ENCODE data around the gene PHF1.

DNA sequence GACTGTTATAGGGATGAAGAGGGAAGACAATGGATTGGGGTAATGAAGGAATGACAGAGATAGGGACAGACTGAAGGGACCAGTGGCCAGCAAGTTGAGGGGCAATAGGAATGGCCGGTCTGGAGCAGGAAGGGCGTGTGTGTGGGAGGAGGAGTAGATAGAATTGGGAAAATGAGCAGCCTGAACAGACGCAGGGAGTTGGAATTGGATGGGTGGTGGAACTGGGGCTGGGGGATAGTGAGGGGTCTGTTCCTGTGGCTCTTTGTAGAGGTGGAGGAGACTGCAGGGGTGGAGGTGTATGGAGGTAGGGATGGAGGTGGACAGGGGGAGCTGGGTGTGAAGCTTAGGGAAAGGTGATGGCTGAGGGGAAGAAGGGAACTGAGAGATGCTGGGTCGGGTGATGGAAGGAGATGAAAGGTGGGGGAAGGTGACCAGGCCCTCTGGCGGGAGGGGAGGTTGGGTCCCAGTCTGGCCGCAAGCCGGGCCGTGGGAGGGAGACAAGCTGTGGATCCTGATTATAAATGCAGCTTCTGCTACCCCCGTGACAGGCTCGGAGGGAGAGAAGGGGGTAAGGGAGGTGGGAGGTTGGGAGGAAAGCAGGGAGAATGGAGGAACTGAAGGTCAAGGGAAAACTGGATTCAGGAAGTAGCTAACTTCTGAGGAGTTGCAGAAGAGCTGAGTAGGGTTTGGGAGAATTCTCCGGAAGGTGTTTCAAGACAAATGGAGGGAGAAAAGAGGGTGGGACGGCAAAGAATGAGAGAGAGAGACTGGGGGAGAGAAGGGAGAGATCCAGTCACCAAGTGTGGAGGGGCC is 14.2 kb downstream of the PHF1 start:
- TF ChIP-seq POLR2AphosphoS5 (IDR thresholded peaks at IDR 0.05; ENCODE audit: low read depth) = no peak
- TF ChIP-seq, protein P1, sequence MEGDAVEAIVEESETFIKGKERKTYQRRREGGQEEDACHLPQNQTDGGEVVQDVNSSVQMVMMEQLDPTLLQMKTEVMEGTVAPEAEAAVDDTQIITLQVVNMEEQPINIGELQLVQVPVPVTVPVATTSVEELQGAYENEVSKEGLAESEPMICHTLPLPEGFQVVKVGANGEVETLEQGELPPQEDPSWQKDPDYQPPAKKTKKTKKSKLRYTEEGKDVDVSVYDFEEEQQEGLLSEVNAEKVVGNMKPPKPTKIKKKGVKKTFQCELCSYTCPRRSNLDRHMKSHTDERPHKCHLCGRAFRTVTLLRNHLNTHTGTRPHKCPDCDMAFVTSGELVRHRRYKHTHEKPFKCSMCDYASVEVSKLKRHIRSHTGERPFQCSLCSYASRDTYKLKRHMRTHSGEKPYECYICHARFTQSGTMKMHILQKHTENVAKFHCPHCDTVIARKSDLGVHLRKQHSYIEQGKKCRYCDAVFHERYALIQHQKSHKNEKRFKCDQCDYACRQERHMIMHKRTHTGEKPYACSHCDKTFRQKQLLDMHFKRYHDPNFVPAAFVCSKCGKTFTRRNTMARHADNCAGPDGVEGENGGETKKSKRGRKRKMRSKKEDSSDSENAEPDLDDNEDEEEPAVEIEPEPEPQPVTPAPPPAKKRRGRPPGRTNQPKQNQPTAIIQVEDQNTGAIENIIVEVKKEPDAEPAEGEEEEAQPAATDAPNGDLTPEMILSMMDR (IDR thresholded peaks at IDR 0.05; ENCODE audit: insufficient read depth, low read length) = no peak
